Trophoblast cell (in vitro differentiated cells and primary cell): Measurements from ENCODE around the gene PROZ.

Experiments used
- DNase-seq, 2 donors: peaks; one replicate each; pipeline ENCODE4 v3.0.0-alpha.2; 2016
- H2AFZ ChIP-seq: 2 replicates; pipeline ENCODE4 v1.6.1; 2013; ENCODE audit warnings: low read length, moderate library complexity, mild to moderate bottlenecking; ENCODE audit not compliant: insufficient read depth, poor library complexity
- H2AK5ac ChIP-seq: 2 replicates; pipeline ENCODE4 v1.6.1; 2013; ENCODE audit warnings: mild to moderate bottlenecking, low read length
- H2BK120ac ChIP-seq: 2 replicates; pipeline ENCODE4 v1.6.1; 2013; ENCODE audit warnings: low read length, mild to moderate bottlenecking, moderate library complexity; ENCODE audit not compliant: insufficient read depth, poor library complexity
- H2BK12ac ChIP-seq: 2 replicates; pipeline ENCODE4 v1.6.1; 2013; ENCODE audit warnings: mild to moderate bottlenecking, low read length, moderate library complexity
- H2BK5ac ChIP-seq: 2 replicates; pipeline ENCODE4 v1.6.1; 2013; ENCODE audit warnings: low read length, low read depth, moderate library complexity, mild to moderate bottlenecking; ENCODE audit not compliant: poor library complexity
- H3K14ac ChIP-seq: 2 replicates; pipeline ENCODE4 v1.6.1; 2013; ENCODE audit warnings: mild to moderate bottlenecking, low read length
- H3K18ac ChIP-seq: 2 replicates; pipeline ENCODE4 v1.6.1; 2013; ENCODE audit warnings: mild to moderate bottlenecking, low read length
- H3K23ac ChIP-seq: 2 replicates; pipeline ENCODE4 v1.6.1; 2013; ENCODE audit warnings: low read length
- H3K27ac ChIP-seq: 2 replicates; pipeline ENCODE4 v1.5.1; 2013; ENCODE audit warnings: low read depth, mild to moderate bottlenecking, inconsistent platforms, low read length, moderate library complexity
- H3K27me3 ChIP-seq: 2 replicates; pipeline ENCODE4 v1.6.1; 2013; ENCODE audit warnings: inconsistent platforms, mild to moderate bottlenecking, low read length, moderate library complexity; ENCODE audit not compliant: insufficient read depth
- H3K36me3 ChIP-seq, 2 experiments: 1 replicate in 1 of 2; 2 replicates in 1 of 2; pipeline ENCODE4 v1.6.1; 2013; ENCODE audit warnings: low read length in 2 of 2, mild to moderate bottlenecking in 2 of 2, moderate library complexity in 1 of 2; ENCODE audit not compliant: insufficient read depth in 2 of 2, control insufficient read depth in 1 of 2
- H3K4ac ChIP-seq: 2 replicates; pipeline ENCODE4 v1.6.1; 2013; ENCODE audit warnings: low read depth, mild to moderate bottlenecking, low read length, moderate library complexity
- H3K4me1 ChIP-seq, 2 experiments: 1 replicate in 1 of 2; 2 replicates in 1 of 2; pipeline ENCODE4 v1.6.1; 2013; ENCODE audit warnings: low read length in 2 of 2, mild to moderate bottlenecking in 2 of 2, moderate library complexity in 1 of 2; ENCODE audit not compliant: insufficient read depth in 2 of 2, control insufficient read depth in 1 of 2
- H3K4me2 ChIP-seq: 2 replicates; pipeline ENCODE4 v1.6.1; 2013; ENCODE audit warnings: inconsistent platforms, mild to moderate bottlenecking, low read length, moderate library complexity
- H3K4me3 ChIP-seq: 2 replicates; pipeline ENCODE4 v1.5.1; 2013; ENCODE audit warnings: mild to moderate bottlenecking, low read depth, low read length, inconsistent platforms
- H3K79me1 ChIP-seq: one replicate; pipeline ENCODE4 v1.6.1; 2013; ENCODE audit warnings: low read length
- H3K79me2 ChIP-seq: 2 replicates; pipeline ENCODE4 v1.6.1; 2013; ENCODE audit warnings: low read length, mild to moderate bottlenecking; ENCODE audit not compliant: control insufficient read depth, insufficient read depth, poor library complexity
- H3K9ac ChIP-seq: 2 replicates; pipeline ENCODE4 v1.6.1; 2013; ENCODE audit warnings: mild to moderate bottlenecking, low read length
- H3K9me3 ChIP-seq: 2 replicates; pipeline ENCODE4 v1.6.1; 2013; ENCODE audit warnings: low read depth, mild to moderate bottlenecking, control low read depth, inconsistent platforms, low read length; ENCODE audit not compliant: insufficient read depth
- H4K12ac ChIP-seq: 2 replicates; pipeline ENCODE4 v1.6.1; 2013; ENCODE audit warnings: low read depth, mild to moderate bottlenecking, low read length, moderate library complexity
- H4K8ac ChIP-seq: 2 replicates; pipeline ENCODE4 v1.6.1; 2013; ENCODE audit warnings: low read depth, mild to moderate bottlenecking, low read length, moderate library complexity
- H4K91ac ChIP-seq: one replicate; pipeline ENCODE4 v1.6.1; 2013; ENCODE audit warnings: low read depth, mild to moderate bottlenecking, low read length, moderate library complexity
- WGBS: extraction: QIAGEN DNeasy Blood & Tissue Kit; methylation state at CpG from one replicate; pipeline ENCODE4 v1.1.7; 2013; ENCODE audit warnings: missing lambda C conversion rate; ENCODE audit not compliant: insufficient read length, insufficient coverage; ENCODE audit errors: extremely low coverage; 5-methylcytosine and 5-hydroxymethylcytosine counted together

The PROZ gene

GRCh38 chr13:113216254-113217048 is 58.0 kb downstream of the PROZ start:
- H3K79me1 ChIP-seq, result no peaks in the 10 kb centered on the region
- no peak overlapping the region for H3K27ac ChIP-seq
- H2BK5ac ChIP-seq, result no peak overlapping the region
- peaks cover 4 to 9% of the 10 kb centered on the region in 2 experiments for H3K4me1 ChIP-seq
- H2BK12ac ChIP-seq, result no peak overlapping the region
- no peak overlapping the region for H2AFZ ChIP-seq
- H2BK120ac ChIP-seq, result no peak overlapping the region
- no peak overlapping the region for H4K8ac ChIP-seq
- WGBS, result no CpG with 5 or more reads among the region's 7 CpGs
- no peaks in the 10 kb centered on the region for H3K27me3 ChIP-seq
- no peak overlapping the region for H3K14ac ChIP-seq
- H3K18ac ChIP-seq, result no peak overlapping the region
- H3K23ac ChIP-seq, result no peak overlapping the region
- H4K91ac ChIP-seq, result no peak overlapping the region
- H2AK5ac ChIP-seq, result no peak overlapping the region
- no peak overlapping the region for H3K4me3 ChIP-seq
- no peak overlapping the region for H4K12ac ChIP-seq
- no peak for DNase-seq
- H3K9ac ChIP-seq, result no peak overlapping the region
- H3K79me2 ChIP-seq, result peaks cover 14% of the 10 kb centered on the region
- H3K4ac ChIP-seq, result peak overlapping the region; percentile 9
- peaks cover 2% of the 10 kb centered on the region for H3K9me3 ChIP-seq
- no peak overlapping the region for H3K4me2 ChIP-seq
- peaks cover 15 to 26% of the 10 kb centered on the region in 2 experiments for H3K36me3 ChIP-seq

- Histone ChIP-seq H3K18ac (no peak overlapping the region), H3K79me1 (no peaks in the 10 kb centered on the region), H3K14ac (no peak overlapping the region), H3K4me3 (no peak overlapping the region), H2BK120ac (no peak overlapping the region), H3K23ac (no peak overlapping the region), H3K4me2 (no peak overlapping the region), H3K9ac (no peak overlapping the region), H3K79me2 (peaks cover 14% of the 10 kb centered on the region), H2AFZ (no peak overlapping the region), H4K91ac (no peak overlapping the region), H3K27ac (no peak overlapping the region), H2BK5ac (no peak overlapping the region), H3K27me3 (no peaks in the 10 kb centered on the region), H4K8ac (no peak overlapping the region), H2BK12ac (no peak overlapping the region), H2AK5ac (no peak overlapping the region), H3K4ac (peak overlapping the region; percentile 35), H3K4me1 (peaks cover 4 to 9% of the 10 kb centered on the region in 2 experiments), H3K9me3 (peaks cover 2% of the 10 kb centered on the region), H4K12ac (no peak overlapping the region), H3K36me3 (peaks cover 28 to 38% of the 10 kb centered on the region in 2 experiments)
- DNase-seq, result no peak
- no CpG with 5 or more reads among the region's 3 CpGs for WGBS
Observed at GRCh38 chr13:113218586-113218985, 60.1 kb downstream of the PROZ start.

- no peak for DNase-seq
- Histone ChIP-seq H3K4me2 (no peak overlapping the region), H3K27ac (no peak overlapping the region), H3K4me1 (peaks cover 4 to 9% of the 10 kb centered on the region in 2 experiments), H4K91ac (no peak overlapping the region), H4K12ac (no peak overlapping the region), H3K18ac (no peak overlapping the region), H3K9ac (no peak overlapping the region), H2BK5ac (no peak overlapping the region), H3K4ac (peak overlapping the region; percentile 3), H3K79me2 (peaks cover 11% of the 10 kb centered on the region), H3K9me3 (peaks cover 2% of the 10 kb centered on the region), H4K8ac (no peak overlapping the region), H2BK12ac (no peak overlapping the region), H3K27me3 (no peaks in the 10 kb centered on the region), H3K14ac (no peak overlapping the region), H2AFZ (no peak overlapping the region), H3K79me1 (no peaks in the 10 kb centered on the region), H2BK120ac (no peak overlapping the region), H2AK5ac (no peak overlapping the region), H3K4me3 (no peak overlapping the region), H3K36me3 (peaks cover 33 to 42% of the 10 kb centered on the region in 2 experiments), H3K23ac (no peak overlapping the region)
- WGBS, result no CpG with 5 or more reads among the region's 14 CpGs
Observed at GRCh38 chr13:113219256-113219940, 61.0 kb downstream of the PROZ start.

- WGBS, result no CpG with 5 or more reads among the region's 13 CpGs
- H3K18ac ChIP-seq, result no peak overlapping the region
Observed at GRCh38 chr13:113220141-113220598, 61.7 kb downstream of the PROZ start.

More at GRCh38 chr13:113220141-113220598, 61.7 kb downstream of the PROZ start:
- H3K9me3 ChIP-seq, result peaks cover 2% of the 10 kb centered on the region
- H4K12ac ChIP-seq, result no peak overlapping the region
- H3K27ac ChIP-seq, result no peak overlapping the region
- H3K4ac ChIP-seq, result peak overlapping the region; percentile 25
- H2BK12ac ChIP-seq, result no peak overlapping the region
- no peak overlapping the region for H3K14ac ChIP-seq
- no peak overlapping the region for H3K23ac ChIP-seq
- no peak overlapping the region for H2AK5ac ChIP-seq
- H3K9ac ChIP-seq, result no peak overlapping the region
- no peak overlapping the region for H4K8ac ChIP-seq
- H3K27me3 ChIP-seq, result no peaks in the 10 kb centered on the region
- peaks cover 4 to 9% of the 10 kb centered on the region in 2 experiments for H3K4me1 ChIP-seq
- H2BK120ac ChIP-seq, result no peak overlapping the region
- H2AFZ ChIP-seq, result no peak overlapping the region
- no peak overlapping the region for H2BK5ac ChIP-seq
- H3K4me3 ChIP-seq, result no peak overlapping the region
- H3K79me1 ChIP-seq, result no peaks in the 10 kb centered on the region
- no peak overlapping the region for H3K4me2 ChIP-seq
- peaks cover 7% of the 10 kb centered on the region for H3K79me2 ChIP-seq
- H3K36me3 ChIP-seq, result peaks cover 37 to 42% of the 10 kb centered on the region in 2 experiments
- DNase-seq, result no peak
- H4K91ac ChIP-seq, result no peak overlapping the region
